Rectal smooth muscle tissue (tissue), 1 donor: ENCODE results near the gene CDKAL1.

Experiments
- H3K27ac ChIP-seq: one replicate; pipeline ENCODE4 v1.7.0; 2013; ENCODE audit warnings: low read depth, low read length, inconsistent platforms
- H3K27me3 ChIP-seq: one replicate; pipeline ENCODE4 v1.7.0; 2013; ENCODE audit warnings: low read length; ENCODE audit not compliant: control insufficient read depth, insufficient read depth
- H3K36me3 ChIP-seq: one replicate; pipeline ENCODE4 v1.7.0; 2013; ENCODE audit warnings: low read length; ENCODE audit not compliant: control insufficient read depth, insufficient read depth
- H3K4me1 ChIP-seq: one replicate; pipeline ENCODE4 v1.7.0; 2013; ENCODE audit warnings: low read length; ENCODE audit not compliant: control insufficient read depth, insufficient read depth
- H3K4me3 ChIP-seq: one replicate; pipeline ENCODE4 v1.7.0; 2013; ENCODE audit warnings: low read length
- H3K9ac ChIP-seq: one replicate; pipeline ENCODE4 v1.7.0; 2013; ENCODE audit warnings: low read length

The CDKAL1 gene

DNA sequence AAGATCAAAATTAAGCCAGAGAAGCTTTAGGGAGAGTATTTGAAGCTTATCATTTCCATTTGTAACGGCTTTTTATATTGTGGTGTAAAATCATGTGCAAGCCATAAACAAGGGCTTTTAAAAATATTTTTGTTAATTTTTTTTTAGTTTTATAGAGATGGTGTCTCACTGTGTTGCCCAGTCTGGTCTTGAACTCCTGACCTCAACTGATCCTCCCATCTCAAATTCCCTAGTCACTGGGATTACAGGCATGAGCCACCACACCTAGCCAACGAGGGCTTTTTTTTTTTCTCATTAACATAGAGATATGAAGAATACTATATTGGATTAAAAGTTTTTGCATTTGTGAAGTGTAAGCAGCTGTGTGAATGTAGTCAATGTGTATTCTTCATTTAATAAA, 29.1 kb downstream of the CDKAL1 start:
- H3K27ac ChIP-seq, result no peak overlapping the region
- H3K9ac ChIP-seq, result no peak overlapping the region
- H3K4me3 ChIP-seq, result no peak overlapping the region
- H3K4me1 ChIP-seq, result peaks cover 2% of the 10 kb centered on the region
- no peaks in the 10 kb centered on the region for H3K27me3 ChIP-seq
- H3K36me3 ChIP-seq, result no peaks in the 10 kb centered on the region

- Histone ChIP-seq H3K9ac (no peak overlapping the region), H3K36me3 (no peaks in the 10 kb centered on the region), H3K27me3 (no peaks in the 10 kb centered on the region), H3K27ac (no peak overlapping the region), H3K4me1 (peaks cover 2% of the 10 kb centered on the region), H3K4me3 (no peak overlapping the region)
Observed at GRCh38 chr6:20564269-20564668, 30.0 kb downstream of the CDKAL1 start.

GRCh38 chr6:20564777-20565176, 30.5 kb downstream of the CDKAL1 start:
- H3K27ac ChIP-seq, result no peak overlapping the region
- H3K9ac ChIP-seq, result no peak overlapping the region
- no peaks in the 10 kb centered on the region for H3K27me3 ChIP-seq
- H3K4me1 ChIP-seq, result peaks cover 2% of the 10 kb centered on the region
- no peak overlapping the region for H3K4me3 ChIP-seq
- H3K36me3 ChIP-seq, result no peaks in the 10 kb centered on the region

- peaks cover 2% of the 10 kb centered on the region for H3K4me1 ChIP-seq
- H3K4me3 ChIP-seq, result no peak overlapping the region
- H3K9ac ChIP-seq, result no peak overlapping the region
- H3K36me3 ChIP-seq, result no peaks in the 10 kb centered on the region
- H3K27ac ChIP-seq, result no peak overlapping the region
- no peaks in the 10 kb centered on the region for H3K27me3 ChIP-seq
Observed at GRCh38 chr6:20565342-20565741, 31.1 kb downstream of the CDKAL1 start.

DNA sequence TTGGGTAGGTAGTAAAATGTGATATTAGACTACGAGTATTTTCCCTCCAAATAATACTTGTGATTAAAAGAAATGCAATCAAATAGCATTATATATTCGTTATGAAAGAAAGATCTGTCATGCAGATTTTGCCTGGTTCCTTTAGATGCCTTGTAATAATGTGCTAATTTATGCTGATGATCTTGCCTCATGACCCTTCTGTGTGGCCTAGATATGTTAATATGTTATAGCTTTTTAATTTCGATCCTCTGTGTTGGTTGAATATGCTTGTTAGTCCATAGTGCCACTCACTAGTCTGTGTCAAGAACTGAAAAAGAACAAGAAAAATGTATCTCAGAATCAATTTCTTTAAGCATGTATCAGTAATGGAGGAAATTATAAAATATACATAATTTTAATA, 31.9 kb downstream of the CDKAL1 start:
- Histone ChIP-seq H3K4me1 (no peaks in the 10 kb centered on the region), H3K27ac (no peak overlapping the region), H3K9ac (no peak overlapping the region), H3K27me3 (no peaks in the 10 kb centered on the region), H3K4me3 (no peak overlapping the region), H3K36me3 (no peaks in the 10 kb centered on the region)

DNA sequence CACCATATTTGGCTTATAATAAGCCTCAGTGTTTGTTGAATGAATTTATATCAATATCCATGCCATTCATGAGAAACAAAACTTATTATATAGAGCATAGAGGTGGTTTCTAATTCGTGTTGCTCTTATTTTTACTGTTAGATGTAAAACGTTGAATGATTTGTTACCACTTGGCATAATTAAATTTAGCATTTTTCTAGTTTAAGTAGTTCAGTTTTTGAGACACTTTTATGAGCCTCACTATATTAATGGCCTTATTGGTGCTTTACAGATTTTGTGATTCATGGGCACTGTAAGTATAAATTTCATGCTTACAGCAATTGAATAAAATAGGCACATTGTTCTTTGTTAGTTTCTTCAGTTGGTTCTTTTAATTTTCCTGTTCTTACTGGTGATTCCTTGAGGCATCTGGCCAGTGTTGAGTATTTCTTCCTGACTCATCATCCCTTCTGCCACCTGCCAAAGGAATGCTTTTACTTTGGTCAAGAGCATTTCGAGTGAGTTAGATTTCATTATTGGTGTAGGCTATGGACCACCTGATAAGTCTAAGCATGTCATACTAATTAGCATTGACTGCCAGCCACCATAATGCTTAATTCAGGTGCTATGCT, 34.8 kb downstream of the CDKAL1 start:
- Histone ChIP-seq H3K27me3 (no peaks in the 10 kb centered on the region), H3K9ac (no peak overlapping the region), H3K36me3 (no peaks in the 10 kb centered on the region), H3K4me3 (no peak overlapping the region), H3K27ac (no peak overlapping the region), H3K4me1 (no peaks in the 10 kb centered on the region)

DNA sequence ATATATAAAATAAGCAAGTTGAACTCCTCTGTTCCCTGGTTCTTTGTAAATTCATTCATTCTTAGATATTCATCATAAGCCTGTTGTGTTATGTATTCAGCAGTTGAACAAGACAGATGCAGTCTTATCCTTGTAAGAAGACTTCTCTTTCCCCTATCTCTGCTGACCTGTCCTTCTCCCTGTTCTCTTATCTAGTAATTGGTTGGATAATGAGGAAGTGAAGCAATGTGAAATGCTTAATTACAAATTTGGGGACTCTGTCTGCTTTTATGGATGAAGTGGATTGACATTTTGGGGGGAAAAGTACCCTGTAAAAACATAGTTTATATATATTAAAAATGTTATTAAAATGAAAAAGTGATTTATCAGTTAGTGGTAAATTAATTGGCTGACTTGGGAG, 37.0 kb downstream of the CDKAL1 start:
- no peaks in the 10 kb centered on the region for H3K36me3 ChIP-seq
- H3K27me3 ChIP-seq, result no peaks in the 10 kb centered on the region
- no peak overlapping the region for H3K27ac ChIP-seq
- no peak overlapping the region for H3K9ac ChIP-seq
- no peaks in the 10 kb centered on the region for H3K4me1 ChIP-seq
- H3K4me3 ChIP-seq, result no peak overlapping the region

DNA sequence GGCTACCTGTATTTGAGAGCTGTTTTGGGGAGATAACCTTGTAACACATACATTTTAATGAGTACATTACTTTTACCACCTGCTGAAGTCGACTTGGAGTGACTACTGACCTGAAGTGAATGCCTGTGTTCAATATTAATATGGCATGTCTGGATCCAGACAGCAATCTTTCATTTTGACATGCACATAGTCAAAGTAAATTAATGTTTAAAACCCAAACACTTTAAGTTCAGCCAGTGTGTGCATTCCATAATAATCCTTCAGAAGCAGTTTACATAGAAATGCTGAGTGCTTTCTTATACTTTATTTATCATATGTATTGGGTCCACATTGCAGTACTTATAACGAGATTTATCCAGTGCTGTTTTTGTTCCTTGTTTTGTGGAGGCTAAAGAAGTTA, 38.0 kb downstream of the CDKAL1 start:
- Histone ChIP-seq H3K4me3 (no peak overlapping the region), H3K9ac (no peak overlapping the region), H3K27ac (no peak overlapping the region), H3K4me1 (no peaks in the 10 kb centered on the region), H3K27me3 (no peaks in the 10 kb centered on the region), H3K36me3 (no peaks in the 10 kb centered on the region)

DNA sequence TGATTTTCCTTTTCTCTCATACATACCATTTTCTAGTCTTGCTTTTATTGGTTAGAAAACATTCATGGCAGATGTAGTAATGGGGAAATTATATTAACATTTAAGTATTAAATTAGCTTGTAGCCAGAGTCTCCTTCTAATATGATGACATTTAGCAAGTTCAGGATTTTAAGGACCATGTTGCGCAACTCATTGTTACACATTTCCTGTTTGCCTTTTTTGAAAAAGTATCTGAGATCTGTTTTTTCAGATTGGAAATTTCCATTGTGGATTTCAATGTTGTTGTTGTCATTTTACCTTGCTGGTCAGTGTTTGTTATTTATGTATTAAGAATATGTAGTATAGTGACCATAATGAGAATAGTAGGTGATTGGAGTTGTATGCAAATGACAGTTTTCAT, 38.7 kb downstream of the CDKAL1 start:
- Histone ChIP-seq H3K27ac (no peak overlapping the region), H3K36me3 (no peaks in the 10 kb centered on the region), H3K4me3 (no peak overlapping the region), H3K9ac (no peak overlapping the region), H3K4me1 (no peaks in the 10 kb centered on the region), H3K27me3 (no peaks in the 10 kb centered on the region)

GRCh38 chr6:20574355-20574754, 40.1 kb downstream of the CDKAL1 start:
- no peak overlapping the region for H3K4me3 ChIP-seq
- no peaks in the 10 kb centered on the region for H3K4me1 ChIP-seq
- H3K27me3 ChIP-seq, result no peaks in the 10 kb centered on the region
- no peak overlapping the region for H3K27ac ChIP-seq
- H3K36me3 ChIP-seq, result no peaks in the 10 kb centered on the region
- H3K9ac ChIP-seq, result no peak overlapping the region

GRCh38 chr6:20575125-20575524, 40.9 kb downstream of the CDKAL1 start:
- no peaks in the 10 kb centered on the region for H3K27me3 ChIP-seq
- no peaks in the 10 kb centered on the region for H3K36me3 ChIP-seq
- no peak overlapping the region for H3K27ac ChIP-seq
- no peak overlapping the region for H3K4me3 ChIP-seq
- no peaks in the 10 kb centered on the region for H3K4me1 ChIP-seq
- H3K9ac ChIP-seq, result no peak overlapping the region

GRCh38 chr6:20575704-20576451, 41.6 kb downstream of the CDKAL1 start:
- no peaks in the 10 kb centered on the region for H3K36me3 ChIP-seq
- no peaks in the 10 kb centered on the region for H3K4me1 ChIP-seq
- no peak overlapping the region for H3K9ac ChIP-seq
- H3K4me3 ChIP-seq, result no peak overlapping the region
- no peaks in the 10 kb centered on the region for H3K27me3 ChIP-seq
- no peak overlapping the region for H3K27ac ChIP-seq

DNA sequence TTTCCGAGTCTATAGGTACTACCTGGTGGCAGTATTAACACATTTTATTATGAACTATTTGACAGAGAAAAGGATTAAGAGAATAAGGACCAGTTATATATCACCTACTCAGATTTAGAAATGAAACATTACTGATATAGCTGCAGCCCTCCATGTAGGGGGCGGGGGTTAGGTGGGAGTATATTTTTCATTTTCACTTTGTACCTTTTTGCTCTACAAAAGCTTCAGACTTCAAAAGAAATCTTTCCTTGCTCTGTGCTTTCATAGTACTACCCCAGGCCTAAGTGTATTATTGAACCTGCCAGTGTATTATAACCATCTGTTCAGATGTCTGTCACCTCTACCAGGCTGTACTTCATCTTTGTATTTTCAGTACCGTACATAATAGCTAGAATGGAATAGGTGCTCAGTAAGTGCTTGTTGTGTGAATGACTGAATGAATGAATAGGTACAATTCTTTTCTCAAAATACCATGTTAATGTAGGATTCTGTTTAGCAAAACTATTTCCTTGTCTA, 43.0 kb downstream of the CDKAL1 start:
- no peak overlapping the region for H3K9ac ChIP-seq
- no peaks in the 10 kb centered on the region for H3K36me3 ChIP-seq
- H3K27me3 ChIP-seq, result no peaks in the 10 kb centered on the region
- H3K4me3 ChIP-seq, result no peak overlapping the region
- H3K27ac ChIP-seq, result no peak overlapping the region
- H3K4me1 ChIP-seq, result no peaks in the 10 kb centered on the region
